ENCODE data around the gene MYRFL. TPM values are rescaled to one million over a fixed set of nuclear protein-coding genes. Genes with fewer than 3 reads are reported as not detected.

The MYRFL gene
- total and polyA plus RNA-seq, 2 of the 8 experiments (the other 6 are each of a cell fraction or from before 2014, with no cell fraction given) = 1.1 to 2.0 TPM

DNA sequence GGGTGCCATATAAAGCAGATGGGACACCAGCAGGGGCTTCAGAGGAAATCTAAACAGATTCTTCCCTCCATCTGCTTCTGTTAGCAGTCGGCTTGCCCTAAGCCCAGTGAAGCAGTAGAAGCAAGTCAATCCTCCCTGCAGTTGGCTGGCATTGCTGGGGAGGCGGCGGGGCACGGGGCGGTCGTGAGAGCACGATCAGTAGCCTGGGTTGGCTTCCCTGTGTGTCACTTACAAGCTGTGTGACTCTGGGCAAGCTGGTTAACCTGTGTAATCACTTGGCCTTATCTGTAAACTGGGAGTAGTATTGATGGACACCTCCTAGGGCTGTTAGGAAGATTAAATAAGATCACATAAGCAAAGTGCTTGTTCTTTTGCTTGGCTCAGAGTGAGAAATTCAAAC lies 19.4 kb downstream of the MYRFL start:
- no peak overlapping the region for H3K4me2 ChIP-seq (ENCODE audit: insufficient read depth in 1 of 2, low read depth in 2 of 2, low read length in 2 of 2)
- WGBS, 2 experiments (ENCODE audit: extremely low coverage in 1 of 2, insufficient coverage in 1 of 2, insufficient read length in 1 of 2, insufficient replicate concordance in 2 of 2, low coverage in 1 of 2, low lambda C conversion rate in 2 of 2, missing lambda C conversion rate in 1 of 2) = 90% methylated on average over 7 of the region's 7 CpGs; no CpG with 5 or more reads in 1 of the 2 experiments
- H3K4me3 ChIP-seq (ENCODE audit: extremely low read depth in 1 of 4, insufficient read depth in 2 of 4, low read depth in 3 of 4, low read length in 4 of 4) = no peak overlapping the region
- H4K5ac ChIP-seq (ENCODE audit: insufficient read length, low read depth, low read length) = no peak overlapping the region
- no peak overlapping the region for H2AK5ac ChIP-seq (ENCODE audit: low read depth, low read length)
- CTCF ChIA-PET (ENCODE audit: partially characterized antibody) = no interaction called here
- H3K14ac ChIP-seq (ENCODE audit: insufficient read length) = no peak overlapping the region
- no peak overlapping the region for H2BK20ac ChIP-seq (ENCODE audit: low read length)
- H3K27ac ChIP-seq (ENCODE audit: low read depth, low read length) = no peak overlapping the region
- H2BK12ac ChIP-seq (ENCODE audit: low read depth, low read length) = no peak overlapping the region
- no peak overlapping the region for H3K56ac ChIP-seq (replicated peaks; ENCODE audit: insufficient read length, low read depth, low read length)
- H3K18ac ChIP-seq (ENCODE audit: extremely low read depth, low read length) = no peak overlapping the region
- H2BK120ac ChIP-seq (replicated peaks; ENCODE audit: low read depth, low read length) = no peak overlapping the region
- H3K9ac ChIP-seq (replicated peaks in 1 of 4; ENCODE audit: extremely low read depth in 1 of 4, low read depth in 3 of 4, low read length in 3 of 4) = no peak overlapping the region
- no peaks in the 10 kb centered on the region for H3K9me3 ChIP-seq (ENCODE audit: insufficient read depth in 2 of 2, low read depth in 1 of 2, low read length in 1 of 2)
- POLR2A ChIA-PET (ENCODE audit: partially characterized antibody) = no interaction called here
- no peak overlapping the region for H2AFZ ChIP-seq (ENCODE audit: low read length)
- H3K23me2 ChIP-seq (ENCODE audit: low read depth, low read length) = no peaks in the 10 kb centered on the region
- H4K8ac ChIP-seq (ENCODE audit: extremely low read depth, insufficient read depth, low read length) = no peak overlapping the region
- no peak overlapping the region for H3K4ac ChIP-seq (replicated peaks; ENCODE audit: insufficient read length, low read depth, low read length)
- H3K4me1 ChIP-seq (replicated peaks in 1 of 4; ENCODE audit: control insufficient read depth in 3 of 4, insufficient read depth in 4 of 4, low read length in 3 of 4) = no peaks in the 10 kb centered on the region
- H4K20me1 ChIP-seq (replicated peaks in 1 of 2; ENCODE audit: control insufficient read depth in 1 of 2, insufficient read depth in 2 of 2, low read length in 2 of 2) = no peaks in the 10 kb centered on the region
- H3K36me3 ChIP-seq (ENCODE audit: control insufficient read depth in 2 of 4, insufficient read depth in 4 of 4, low read length in 3 of 4) = no peaks in the 10 kb centered on the region
- H3K79me1 ChIP-seq (ENCODE audit: low read depth, low read length) = no peaks in the 10 kb centered on the region
- H2BK15ac ChIP-seq (ENCODE audit: low read length) = no peak overlapping the region
- no peak overlapping the region for H2BK5ac ChIP-seq (ENCODE audit: low read depth, low read length)
- H3K79me2 ChIP-seq (ENCODE audit: control insufficient read depth in 1 of 2, insufficient read depth in 2 of 2, low read length in 2 of 2) = no peaks in the 10 kb centered on the region
- no peak overlapping the region for H3K23ac ChIP-seq (ENCODE audit: insufficient read length)
- H3K27me3 ChIP-seq (replicated peaks in 1 of 4; ENCODE audit: control insufficient read depth in 3 of 4, extremely low read depth in 1 of 4, insufficient read depth in 3 of 4, low read length in 3 of 4) = peaks cover 0 to 1% (median 0%) of the 10 kb centered on the region in 4 experiments; a peak in 1 of 7 replicates
- H4K91ac ChIP-seq (replicated peaks; ENCODE audit: insufficient read length, low read length) = no peak overlapping the region
- no peak for DNase-seq (ENCODE audit: low read depth in 1 of 2, low spot score in 2 of 2)
- no peak for FAIRE-seq
- TF ChIP-seq POLR2A (IDR thresholded peaks at IDR 0.05; ENCODE audit: control extremely low read depth in 1 of 2, low read depth in 2 of 2, low read length in 2 of 2) (no peak), NRF1 (IDR thresholded peaks at IDR 0.05; ENCODE audit: low read depth, low read length) (no peak), POLR2AphosphoS5 (IDR thresholded peaks at IDR 0.05; ENCODE audit: low read depth, low read length) (no peak), SUZ12 (IDR thresholded peaks at IDR 0.05; ENCODE audit: low read length) (no peak), CREB1 (IDR thresholded peaks at IDR 0.05) (no peak), CBX5 (IDR thresholded peaks at IDR 0.05; ENCODE audit: low read depth, low read length) (no peak), SP4 (IDR thresholded peaks at IDR 0.05; ENCODE audit: low read length) (no peak)
